ENCODE data around the gene CIAO3. TPM values are rescaled to one million over a fixed set of nuclear protein-coding genes. Genes with fewer than 3 reads are reported as not detected.

The CIAO3 gene
- total RNA-seq, 1 experiment from 2014 or later, result 44.5 TPM

DNA sequence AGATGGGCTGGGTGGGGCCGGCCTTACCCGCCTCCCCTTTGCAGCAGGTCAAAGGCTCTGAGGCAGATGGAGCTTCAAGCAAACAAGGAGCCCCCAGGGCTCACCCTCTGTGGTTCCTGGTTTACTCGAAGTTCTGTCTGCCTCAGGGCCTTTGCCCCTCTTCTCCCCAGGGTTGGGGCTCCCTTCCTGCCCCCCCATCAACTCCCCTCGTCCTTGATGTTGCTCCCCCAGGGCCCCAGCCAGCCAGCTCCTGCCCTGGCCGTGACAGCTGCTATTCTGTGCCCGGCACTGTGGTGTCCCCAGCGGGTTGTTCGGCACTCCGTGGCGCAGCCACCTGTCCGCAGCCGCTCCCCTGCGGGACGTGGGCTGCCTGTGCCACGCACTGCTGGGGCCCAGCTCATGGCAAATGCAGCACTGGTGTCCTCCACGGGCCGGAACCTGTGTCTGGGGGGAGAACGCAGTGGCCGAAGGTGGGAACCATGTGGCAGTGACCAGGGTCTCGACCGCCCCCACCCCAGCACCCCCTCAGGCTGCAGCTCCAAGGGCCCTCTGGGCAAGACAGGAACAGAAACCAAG lies 30.2 kb downstream of the CIAO3 start:
- BruUV-seq (replicated peaks), result no TSS peak
- peaks cover 7% of the 10 kb centered on the region for H3K4me1 Mint-ChIP-seq (ENCODE audit: low read depth, unreplicated experiment)

GRCh38 chr16:709566-710499 lies 31.0 kb downstream of the CIAO3 start:
- Histone ChIP-seq H3K4me1 (peaks cover 14% of the 10 kb centered on the region), H3K9me3 (no peaks in the 10 kb centered on the region), H3K27me3 (replicated peaks; ENCODE audit: control insufficient read depth, insufficient read depth, low read length) (no peaks in the 10 kb centered on the region), H3K36me3 (ENCODE audit: control insufficient read depth, insufficient read depth, low read length) (no peaks in the 10 kb centered on the region), H3K4me3 (ENCODE audit: low read depth, low read length) (no peak overlapping the region)
- Mint-ChIP-seq H3K9me3 (ENCODE audit: unreplicated experiment) (no peaks in the 10 kb centered on the region), H3K4me1 (ENCODE audit: low read depth, unreplicated experiment) (peaks cover 7% of the 10 kb centered on the region), H3K4me3 (ENCODE audit: unreplicated experiment) (no peak overlapping the region), H3K27me3 (ENCODE audit: insufficient read depth, unreplicated experiment) (peaks cover 5% of the 10 kb centered on the region), H3K36me3 (ENCODE audit: insufficient read depth, unreplicated experiment) (peaks cover 8% of the 10 kb centered on the region), H3K27ac (ENCODE audit: unreplicated experiment) (no peak overlapping the region)
- intact Hi-C loops (cut with micrococcal nuclease; ENCODE audit: unreplicated experiment), result loop anchor here (10.0 kb wide), 1 partner anchor 75 kb away; the partner anchor contains the start of genes CHTF18 and RPUSD1
- ChIA-PET CTCF (interaction anchor here (0.6 to 1.0 kb wide), 2 partner anchors 10 to 271 kb away, joined by 3 to 4 read pairs; no protein-coding TSS in a partner anchor), POLR2A (no interaction called here)
- BruUV-seq (replicated peaks), result no TSS peak
- DNase-seq, result peak in 1 of 2 experiments; percentile 66
- TF ChIP-seq CTCF (IDR thresholded peaks at IDR 0.05; ENCODE audit: insufficient read depth in 1 of 2, low read depth in 1 of 2, low read length in 1 of 2, severe bottlenecking in 1 of 2, unreplicated experiment in 1 of 2), result no peak

More for the DNA sequence above, 30.2 kb downstream of the CIAO3 start:
- H3K27me3 ChIP-seq (replicated peaks; ENCODE audit: control insufficient read depth, insufficient read depth, low read length), result no peaks in the 10 kb centered on the region
- H3K9me3 Mint-ChIP-seq (ENCODE audit: unreplicated experiment), result no peaks in the 10 kb centered on the region
- H3K27ac Mint-ChIP-seq (ENCODE audit: unreplicated experiment), result no peak overlapping the region
- CTCF ChIA-PET, result interaction anchor here (0.6 to 1.1 kb wide), 3 partner anchors 9 to 270 kb away, joined by 3 to 4 read pairs (median 3); no protein-coding TSS in a partner anchor
- no peak overlapping the region for H3K4me3 Mint-ChIP-seq (ENCODE audit: unreplicated experiment)
- no peak for DNase-seq
- peaks cover 14% of the 10 kb centered on the region for H3K4me1 ChIP-seq
- POLR2A ChIA-PET, result interaction anchor here (0.6 kb wide), 1 partner anchor 60 kb away, joined by 5 read pairs; no protein-coding TSS in a partner anchor
- no peak overlapping the region for H3K4me3 ChIP-seq (ENCODE audit: low read depth, low read length)
- H3K9me3 ChIP-seq, result no peaks in the 10 kb centered on the region
- intact Hi-C loops (cut with micrococcal nuclease; ENCODE audit: unreplicated experiment), result loop anchor here (10.0 kb wide), 1 partner anchor 74 kb away; the partner anchor contains the start of genes CHTF18 and RPUSD1
- TF ChIP-seq CTCF (IDR thresholded peaks at IDR 0.05; ENCODE audit: insufficient read depth in 1 of 2, low read depth in 1 of 2, low read length in 1 of 2, severe bottlenecking in 1 of 2, unreplicated experiment in 1 of 2), result no peak
- H3K36me3 Mint-ChIP-seq (ENCODE audit: insufficient read depth, unreplicated experiment), result peaks cover 8% of the 10 kb centered on the region
- H3K27me3 Mint-ChIP-seq (ENCODE audit: insufficient read depth, unreplicated experiment), result peaks cover 5% of the 10 kb centered on the region
- no peaks in the 10 kb centered on the region for H3K36me3 ChIP-seq (ENCODE audit: control insufficient read depth, insufficient read depth, low read length)

GRCh38 chr16:708959-709358 lies 31.8 kb downstream of the CIAO3 start:
- ChIA-PET POLR2A (no interaction called here), CTCF (no interaction called here)
- no peak overlapping the region for H3K27ac Mint-ChIP-seq (ENCODE audit: unreplicated experiment)
- peaks cover 7% of the 10 kb centered on the region for H3K4me1 Mint-ChIP-seq (ENCODE audit: low read depth, unreplicated experiment)
- H3K27me3 Mint-ChIP-seq (ENCODE audit: insufficient read depth, unreplicated experiment), result peaks cover 5% of the 10 kb centered on the region
- DNase-seq, result no peak
- no TSS peak for BruUV-seq (replicated peaks)
- Histone ChIP-seq H3K27me3 (replicated peaks; ENCODE audit: control insufficient read depth, insufficient read depth, low read length) (no peaks in the 10 kb centered on the region; the same call in 1 of the 2 replicates), H3K4me1 (peaks cover 6% of the 10 kb centered on the region; the same call in 1 of the 2 replicates), H3K4me3 (ENCODE audit: low read depth, low read length) (no peak overlapping the region), H3K9me3 (no peaks in the 10 kb centered on the region), H3K36me3 (ENCODE audit: control insufficient read depth, insufficient read depth, low read length) (no peaks in the 10 kb centered on the region)
- H3K4me3 Mint-ChIP-seq (ENCODE audit: unreplicated experiment), result no peak overlapping the region
- TF ChIP-seq CTCF (IDR thresholded peaks at IDR 0.05; ENCODE audit: insufficient read depth in 1 of 2, low read depth in 1 of 2, low read length in 1 of 2, severe bottlenecking in 1 of 2, unreplicated experiment in 1 of 2), result no peak
- H3K9me3 Mint-ChIP-seq (ENCODE audit: unreplicated experiment), result no peaks in the 10 kb centered on the region
- peaks cover 8% of the 10 kb centered on the region for H3K36me3 Mint-ChIP-seq (ENCODE audit: insufficient read depth, unreplicated experiment)
- intact Hi-C loops (cut with micrococcal nuclease; ENCODE audit: unreplicated experiment), result no loop called here
